ENCODE results near the gene PJA2.
A peak's percentile ranks its signal among the peaks of the same experiment; 100 is the strongest.
"Not testable (repeated sequence)": the region's sequence is repeated elsewhere in the genome, so short reads cannot be mapped to it uniquely, and the experiment has no call there.

Gene PJA2

GRCh38 chr5:109307456-109307855, 102.3 kb downstream of the PJA2 start:
- DNase-seq = no peak

DNA sequence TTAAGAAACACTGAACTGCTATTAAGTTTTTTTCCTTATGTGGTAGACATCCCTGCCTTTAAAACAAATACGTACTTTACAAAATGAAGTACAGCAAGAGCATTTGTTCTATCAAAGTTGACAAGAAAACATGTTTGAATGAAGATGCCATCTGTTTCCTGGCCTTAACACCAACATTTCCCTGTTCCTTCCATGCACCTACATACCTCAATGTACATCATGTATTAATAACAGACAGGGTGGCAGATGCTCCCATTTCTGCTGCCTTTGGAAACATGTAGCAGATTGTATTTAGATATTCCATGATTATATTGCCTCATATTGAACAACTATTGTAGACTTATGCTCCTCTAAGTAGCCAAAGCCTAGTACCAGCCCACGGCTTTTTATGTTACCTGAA, 104.4 kb downstream of the PJA2 start:
- no peak for DNase-seq

GRCh38 chr5:109304309-109304708, 105.5 kb downstream of the PJA2 start:
- no peak for DNase-seq

GRCh38 chr5:109300367-109300766, 109.4 kb downstream of the PJA2 start:
- no peak for DNase-seq

DNA sequence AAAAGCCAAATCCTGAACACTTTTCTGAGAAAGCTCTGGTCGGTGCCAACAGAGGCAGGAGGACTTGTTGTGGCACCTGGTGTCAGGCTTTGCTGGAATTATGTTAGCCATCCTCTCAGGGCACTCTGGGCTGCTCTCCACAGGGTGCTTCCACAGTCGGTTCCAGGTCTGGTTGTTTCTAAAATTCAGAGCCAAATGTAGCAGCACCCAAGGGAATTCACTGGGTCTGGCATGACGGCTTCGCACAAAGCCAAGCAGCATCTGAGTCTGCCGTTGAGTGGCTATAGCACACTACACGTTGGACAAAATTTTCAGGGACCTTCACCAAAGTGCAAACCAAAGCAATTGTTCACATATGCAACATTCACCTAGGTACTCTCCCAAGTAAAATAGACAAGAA, 110.2 kb downstream of the PJA2 start:
- peak; percentile 50 for DNase-seq

DNA sequence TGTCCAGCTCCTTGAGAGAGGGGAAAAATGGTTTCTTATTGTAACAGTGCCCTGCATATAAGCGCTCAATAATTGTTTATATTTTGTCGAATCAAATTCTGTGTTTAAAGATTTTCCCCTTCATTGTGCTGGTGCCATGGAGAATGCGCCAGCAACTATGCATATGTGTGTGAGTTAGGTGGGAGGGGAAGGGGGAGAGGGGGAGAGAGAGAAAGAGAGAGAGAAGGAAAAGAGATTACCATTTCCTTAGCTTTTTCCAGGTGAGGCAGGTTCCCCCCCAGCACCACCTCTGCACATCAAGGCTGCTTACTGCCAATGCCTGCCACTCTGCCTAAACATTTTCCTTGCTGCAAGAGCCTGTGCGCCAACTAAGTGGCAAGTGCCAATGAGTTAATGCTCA, 111.0 kb downstream of the PJA2 start:
- DNase-seq = no peak

GRCh38 chr5:109297900-109298299, 111.9 kb downstream of the PJA2 start:
- no peak for DNase-seq

DNA sequence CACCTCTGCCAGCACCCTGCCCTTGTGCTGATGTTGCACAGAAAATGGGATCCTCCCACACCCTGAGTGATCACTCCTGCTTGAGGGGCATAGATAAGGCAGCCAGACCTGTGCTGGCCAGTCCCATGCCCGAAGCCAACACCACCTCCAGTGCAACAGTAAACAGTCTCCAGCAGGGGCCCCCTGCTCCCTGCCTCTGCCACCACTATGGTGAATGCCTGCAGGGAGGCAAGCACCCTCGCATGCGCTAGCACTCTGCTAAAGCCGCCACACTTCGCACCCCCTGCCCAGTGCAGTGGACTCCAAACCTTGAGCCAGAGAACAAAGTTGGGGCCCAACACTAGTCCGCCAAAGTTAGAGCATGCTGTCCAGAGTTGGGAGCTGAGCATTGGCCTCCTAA, 118.7 kb downstream of the PJA2 start:
- no peak for DNase-seq

GRCh38 chr5:109290231-109290630, 119.5 kb downstream of the PJA2 start:
- DNase-seq = no peak

GRCh38 chr5:109286628-109287027, 123.1 kb downstream of the PJA2 start:
- DNase-seq = not testable (repeated sequence)

Data from NCI-H345 (cell line).